Central memory CD8-positive, alpha-beta T cell (primary cell): ENCODE measurements around the gene COX8C.

Experiments
- ATAC-seq: fragments of 150-1000 bp; cut with Tn5 transposase; replicated peaks from 2 replicates; pipeline ENCODE4 v1.10.0; 2022; ENCODE audit warnings: mild to moderate bottlenecking, moderate FRiP score, moderate number of reproducible peaks; ENCODE audit not compliant: poor library complexity, severe bottlenecking; ENCODE audit errors: extremely low read depth
- DNase-seq, 2 donors: peaks; one replicate each; pipeline ENCODE4 v3.0.0; 2021; ENCODE audit warnings: low spot score in 2 of 2
- H3K27ac Mint-ChIP-seq: one replicate; pipeline ENCODE4 v1.8.0; 2022; ENCODE audit warnings: low read depth, mild to moderate bottlenecking, moderate library complexity, mixed read lengths
- H3K27me3 Mint-ChIP-seq: one replicate; pipeline ENCODE4 v1.8.0; 2022; ENCODE audit warnings: mixed read lengths
- H3K36me3 Mint-ChIP-seq: one replicate; pipeline ENCODE4 v1.8.0; 2022; ENCODE audit warnings: mild to moderate bottlenecking, moderate library complexity, mixed read lengths; ENCODE audit not compliant: insufficient read depth
- H3K4me1 Mint-ChIP-seq: one replicate; pipeline ENCODE4 v1.8.0; 2022; ENCODE audit warnings: mixed read lengths
- H3K4me3 Mint-ChIP-seq: one replicate; pipeline ENCODE4 v1.8.0; 2022; ENCODE audit warnings: mild to moderate bottlenecking, moderate library complexity, mixed read lengths
- H3K9me3 Mint-ChIP-seq: one replicate; pipeline ENCODE4 v1.8.0; 2022; ENCODE audit warnings: mixed read lengths

The COX8C gene

GRCh38 chr14:93311082-93311481 is 35.9 kb upstream of the COX8C start:
- H3K4me1 Mint-ChIP-seq: peaks cover 33% of the 10 kb centered on the region
- no peaks in the 10 kb centered on the region for H3K27me3 Mint-ChIP-seq
- no peak for ATAC-seq
- H3K4me3 Mint-ChIP-seq: no peak overlapping the region
- no peaks in the 10 kb centered on the region for H3K36me3 Mint-ChIP-seq
- H3K9me3 Mint-ChIP-seq: no peaks in the 10 kb centered on the region
- no peak overlapping the region for H3K27ac Mint-ChIP-seq
- no peak for DNase-seq

GRCh38 chr14:93315575-93315974 is 31.4 kb upstream of the COX8C start:
- Mint-ChIP-seq H3K27ac (no peak overlapping the region), H3K36me3 (no peaks in the 10 kb centered on the region), H3K4me1 (peaks cover 42% of the 10 kb centered on the region), H3K27me3 (no peaks in the 10 kb centered on the region), H3K9me3 (no peaks in the 10 kb centered on the region), H3K4me3 (no peak overlapping the region)
- no peak for DNase-seq
- no peak for ATAC-seq

- H3K4me1 Mint-ChIP-seq: peaks cover 42% of the 10 kb centered on the region
- H3K36me3 Mint-ChIP-seq: no peaks in the 10 kb centered on the region
- H3K27ac Mint-ChIP-seq: no peak overlapping the region
- no peaks in the 10 kb centered on the region for H3K27me3 Mint-ChIP-seq
- H3K4me3 Mint-ChIP-seq: no peak overlapping the region
- ATAC-seq (no peak), DNase-seq (no peak)
- H3K9me3 Mint-ChIP-seq: no peaks in the 10 kb centered on the region
Observed at GRCh38 chr14:93316716-93317115, 30.3 kb upstream of the COX8C start.

GRCh38 chr14:93317210-93317874 is 29.6 kb upstream of the COX8C start:
- Mint-ChIP-seq H3K4me1 (peaks cover 36% of the 10 kb centered on the region), H3K4me3 (no peak overlapping the region), H3K9me3 (no peaks in the 10 kb centered on the region), H3K27me3 (no peaks in the 10 kb centered on the region), H3K36me3 (no peaks in the 10 kb centered on the region), H3K27ac (no peak overlapping the region)
- DNase-seq: no peak
- ATAC-seq: no peak

GRCh38 chr14:93317875-93318807 is 28.8 kb upstream of the COX8C start:
- no peaks in the 10 kb centered on the region for H3K27me3 Mint-ChIP-seq
- H3K36me3 Mint-ChIP-seq: no peaks in the 10 kb centered on the region
- H3K4me3 Mint-ChIP-seq: no peak overlapping the region

GRCh38 chr14:93318927-93319326 is 28.1 kb upstream of the COX8C start:
- Mint-ChIP-seq H3K36me3 (no peaks in the 10 kb centered on the region), H3K4me3 (no peak overlapping the region), H3K9me3 (no peaks in the 10 kb centered on the region), H3K4me1 (peaks cover 38% of the 10 kb centered on the region), H3K27me3 (no peaks in the 10 kb centered on the region), H3K27ac (peak overlapping the region; percentile 36)
- DNase-seq: no peak
- no peak for ATAC-seq

More at GRCh38 chr14:93317875-93318807, 28.8 kb upstream of the COX8C start:
- no peak for DNase-seq
- Mint-ChIP-seq H3K27ac (no peak overlapping the region), H3K9me3 (no peaks in the 10 kb centered on the region), H3K4me1 (peaks cover 30% of the 10 kb centered on the region)
- no peak for ATAC-seq

GRCh38 chr14:93319494-93319893 is 27.5 kb upstream of the COX8C start:
- H3K27ac Mint-ChIP-seq: peak overlapping the region; percentile 36
- no peak overlapping the region for H3K4me3 Mint-ChIP-seq
- H3K36me3 Mint-ChIP-seq: peaks cover under 1% of the 10 kb centered on the region
- H3K4me1 Mint-ChIP-seq: peaks cover 42% of the 10 kb centered on the region
- DNase-seq (no peak), ATAC-seq (no peak)
- no peaks in the 10 kb centered on the region for H3K9me3 Mint-ChIP-seq
- no peaks in the 10 kb centered on the region for H3K27me3 Mint-ChIP-seq

- Mint-ChIP-seq H3K4me3 (no peak overlapping the region), H3K4me1 (peaks cover 47% of the 10 kb centered on the region), H3K27me3 (no peaks in the 10 kb centered on the region), H3K36me3 (peaks cover 2% of the 10 kb centered on the region), H3K9me3 (no peaks in the 10 kb centered on the region), H3K27ac (peak overlapping the region; percentile 36)
- ATAC-seq (no peak), DNase-seq (no peak)
Observed at GRCh38 chr14:93319958-93320357, 27.0 kb upstream of the COX8C start.

GRCh38 chr14:93320489-93320888 is 26.5 kb upstream of the COX8C start:
- no peaks in the 10 kb centered on the region for H3K27me3 Mint-ChIP-seq

GRCh38 chr14:93322929-93323599 is 23.9 kb upstream of the COX8C start:
- DNase-seq: no peak

More at GRCh38 chr14:93320489-93320888, 26.5 kb upstream of the COX8C start:
- H3K4me3 Mint-ChIP-seq: no peak overlapping the region
- H3K4me1 Mint-ChIP-seq: peaks cover 48% of the 10 kb centered on the region
- H3K27ac Mint-ChIP-seq: no peak overlapping the region
- H3K36me3 Mint-ChIP-seq: peaks cover 2% of the 10 kb centered on the region
- DNase-seq (no peak), ATAC-seq (no peak)
- H3K9me3 Mint-ChIP-seq: no peaks in the 10 kb centered on the region

GRCh38 chr14:93323600-93324174 is 23.3 kb upstream of the COX8C start:
- DNase-seq: no peak
- no peaks in the 10 kb centered on the region for H3K9me3 Mint-ChIP-seq
- peaks cover 49% of the 10 kb centered on the region for H3K4me1 Mint-ChIP-seq
- ATAC-seq: no peak
- H3K27me3 Mint-ChIP-seq: no peaks in the 10 kb centered on the region
- no peak overlapping the region for H3K27ac Mint-ChIP-seq
- no peak overlapping the region for H3K4me3 Mint-ChIP-seq
- H3K36me3 Mint-ChIP-seq: peaks cover 5% of the 10 kb centered on the region

More at GRCh38 chr14:93322929-93323599, 23.9 kb upstream of the COX8C start:
- Mint-ChIP-seq H3K4me1 (peaks cover 54% of the 10 kb centered on the region), H3K27me3 (no peaks in the 10 kb centered on the region), H3K9me3 (no peaks in the 10 kb centered on the region), H3K36me3 (peaks cover 5% of the 10 kb centered on the region), H3K27ac (no peak overlapping the region), H3K4me3 (no peak overlapping the region)
- no peak for ATAC-seq

- ATAC-seq (no peak), DNase-seq (no peak)
- H3K36me3 Mint-ChIP-seq: peaks cover 5% of the 10 kb centered on the region
- peaks cover 53% of the 10 kb centered on the region for H3K4me1 Mint-ChIP-seq
- H3K4me3 Mint-ChIP-seq: no peak overlapping the region
- no peak overlapping the region for H3K27ac Mint-ChIP-seq
- H3K9me3 Mint-ChIP-seq: no peaks in the 10 kb centered on the region
- H3K27me3 Mint-ChIP-seq: no peaks in the 10 kb centered on the region
Observed at GRCh38 chr14:93326196-93326595, 20.8 kb upstream of the COX8C start.
